Cerebellar cortex (tissue), 1 donor: ENCODE data around the gene RGS9BP.
"Not testable (repeated sequence)": the region's sequence is repeated elsewhere in the genome, so short reads cannot be mapped to it uniquely, and the experiment has no call there.

Source experiments
- DNase-seq: peaks from one replicate; pipeline ENCODE4 v3.0.0-alpha.2; 2015; ENCODE audit warnings: low spot score

Gene RGS9BP

GRCh38 chr19:32671883-32672593 lies 3.6 kb upstream of the RGS9BP start:
- DNase-seq = no peak

DNA sequence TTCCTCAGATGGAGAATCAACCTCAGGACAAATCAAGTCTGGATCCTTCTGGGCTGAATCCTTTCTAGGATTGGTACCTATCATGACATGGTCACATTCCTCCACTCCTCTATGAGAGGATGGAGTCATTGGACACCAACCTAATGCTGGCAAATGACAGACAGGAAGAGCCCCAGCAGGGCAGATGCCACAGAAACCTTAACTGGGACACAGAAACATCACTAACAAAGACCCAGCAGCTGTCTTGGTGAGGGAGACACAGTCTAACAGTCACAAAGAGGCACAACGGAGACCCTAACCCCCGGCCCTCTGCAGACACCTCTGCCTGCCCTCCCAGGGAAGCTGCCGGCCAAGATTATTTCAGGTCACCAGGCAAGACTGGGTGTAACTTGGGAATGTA lies 2.8 kb upstream of the RGS9BP start:
- DNase-seq = no peak

DNA sequence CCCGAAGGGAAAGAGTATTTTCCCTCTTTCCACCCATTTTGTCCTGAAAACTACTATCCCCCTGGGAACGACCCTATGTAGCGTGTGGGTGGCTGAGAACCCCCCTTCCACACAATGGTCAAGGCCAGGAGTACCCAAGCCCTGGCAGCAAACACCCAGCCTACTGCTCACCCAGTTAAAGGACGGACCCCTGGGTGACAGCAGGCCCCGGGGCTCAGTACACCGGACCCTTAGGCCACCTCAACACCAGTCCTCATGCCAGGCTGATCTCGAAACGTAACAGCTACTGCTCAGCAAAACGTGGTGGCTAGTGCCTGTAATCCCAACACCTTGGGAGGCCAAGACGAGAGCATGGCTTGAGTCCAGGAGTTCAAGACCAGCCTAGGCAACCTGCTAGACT lies 2.1 kb upstream of the RGS9BP start:
- no peak for DNase-seq

- no peak for DNase-seq
Measured at GRCh38 chr19:32674153-32674930, 1.3 kb upstream of the RGS9BP start.

DNA sequence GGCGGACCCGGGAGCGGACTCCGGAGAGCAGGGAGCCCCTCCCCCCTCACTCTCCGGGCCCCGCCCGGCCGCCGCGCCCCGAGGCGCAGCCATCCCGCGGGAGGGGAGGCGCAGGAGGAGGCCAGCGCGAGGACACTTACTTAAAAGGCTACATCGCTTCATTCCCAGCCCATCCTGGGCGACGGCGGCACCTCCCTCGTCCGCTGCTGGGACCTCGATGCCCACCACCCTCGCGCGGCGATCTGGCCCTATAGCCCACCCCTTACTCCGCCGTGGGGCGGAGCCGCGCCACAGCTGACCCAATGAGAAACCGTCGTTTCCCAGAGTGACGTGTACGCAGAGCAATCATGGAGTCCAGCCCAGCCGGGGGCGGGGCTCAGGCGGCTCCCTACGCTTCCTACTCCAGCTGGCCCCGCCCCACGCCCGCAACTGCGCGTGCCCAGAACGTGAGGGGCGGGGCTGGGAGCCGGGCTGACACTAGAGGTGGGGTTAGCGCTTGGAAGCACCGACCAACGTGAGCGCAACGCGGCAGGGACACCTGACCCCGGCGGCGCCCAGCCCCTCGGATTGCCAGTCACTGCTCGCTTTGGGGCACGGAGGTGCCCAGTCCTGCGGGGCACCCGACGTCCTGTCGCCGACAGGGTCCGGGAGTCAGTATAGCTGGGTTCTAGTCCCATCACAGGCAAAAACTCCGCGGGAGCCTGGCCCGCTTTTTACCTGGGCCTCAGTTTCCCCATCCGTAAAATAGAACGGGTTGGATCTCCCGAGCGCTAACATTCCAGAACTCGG lies 523 bp upstream of the RGS9BP start, which contains the start of gene ANKRD27:
Gene ANKRD27 (minus strand): TSS at position 250 of the 789 bp plus-strand sequence. CDS start 16,165 bp downstream, outside the sequence.
- peak; percentile 99 for DNase-seq

DNA sequence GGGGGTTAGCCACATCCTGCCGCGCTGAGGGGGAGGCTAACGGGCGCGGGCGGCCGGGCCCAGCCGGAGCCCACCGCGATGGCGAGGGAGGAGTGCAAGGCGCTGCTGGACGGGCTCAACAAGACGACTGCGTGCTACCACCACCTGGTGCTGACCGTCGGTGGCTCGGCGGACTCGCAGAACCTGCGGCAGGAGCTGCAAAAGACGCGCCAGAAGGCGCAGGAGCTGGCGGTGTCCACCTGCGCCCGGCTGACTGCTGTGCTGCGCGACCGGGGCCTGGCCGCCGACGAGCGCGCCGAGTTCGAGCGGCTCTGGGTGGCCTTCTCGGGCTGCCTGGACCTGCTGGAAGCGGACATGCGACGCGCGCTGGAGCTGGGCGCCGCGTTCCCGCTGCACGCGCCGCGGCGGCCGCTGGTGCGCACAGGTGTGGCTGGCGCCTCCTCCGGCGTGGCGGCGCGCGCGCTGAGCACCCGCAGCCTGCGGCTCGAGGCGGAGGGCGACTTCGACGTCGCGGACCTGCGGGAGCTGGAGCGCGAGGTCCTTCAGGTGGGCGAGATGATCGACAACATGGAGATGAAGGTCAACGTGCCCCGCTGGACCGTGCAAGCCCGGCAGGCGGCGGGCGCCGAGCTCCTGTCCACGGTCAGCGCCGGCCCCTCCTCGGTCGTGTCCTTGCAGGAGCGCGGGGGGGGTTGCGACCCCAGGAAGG lies 692 bp downstream of the RGS9BP start:
- no peak for DNase-seq

- DNase-seq = no peak
Measured at GRCh38 chr19:32676895-32677359, 1.3 kb downstream of the RGS9BP start.

- DNase-seq = peak; percentile 64
Measured at GRCh38 chr19:32677657-32678056, 2.0 kb downstream of the RGS9BP start.

- DNase-seq = no peak
Measured at GRCh38 chr19:32680986-32681385, 5.3 kb downstream of the RGS9BP start.

- no peak for DNase-seq
Measured at GRCh38 chr19:32682317-32682716, 6.7 kb downstream of the RGS9BP start.

GRCh38 chr19:32686847-32687475 lies 11.3 kb downstream of the RGS9BP start:
- no peak for DNase-seq

DNA sequence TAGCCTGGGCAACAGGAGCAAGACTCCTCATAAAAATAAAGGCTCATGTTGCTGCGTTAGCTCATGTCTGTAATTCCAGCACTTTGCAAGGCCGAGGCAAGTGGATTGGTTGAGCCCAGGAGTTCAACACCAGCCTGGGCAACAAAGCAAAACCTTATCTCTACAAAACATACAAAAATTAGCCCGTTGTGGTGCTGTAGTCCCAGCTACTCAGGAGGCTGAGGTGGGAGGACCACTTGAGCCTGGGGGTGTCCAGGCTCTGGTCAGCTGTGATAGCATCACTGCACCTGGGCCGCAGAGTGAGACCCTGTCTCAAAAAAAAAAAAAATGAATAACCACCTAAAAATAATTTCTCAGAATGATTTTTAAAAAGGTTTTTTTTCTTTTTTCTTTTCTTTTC lies 12.0 kb downstream of the RGS9BP start:
- DNase-seq = no peak

- DNase-seq = no peak
Measured at GRCh38 chr19:32688311-32688710, 12.7 kb downstream of the RGS9BP start.

- DNase-seq = peak; percentile 75
Measured at GRCh38 chr19:32691291-32691951, 15.8 kb downstream of the RGS9BP start, which contains the start of gene NUDT19. Gene NUDT19, plus strand, starts transcription at chr19:32691821. Its CDS starts 140 bp downstream, at chr19:32691961.

- peak; percentile 47 for DNase-seq
Measured at GRCh38 chr19:32691952-32692726, 16.5 kb downstream of the RGS9BP start.

- DNase-seq = no peak
Measured at GRCh38 chr19:32692727-32693061, 17.0 kb downstream of the RGS9BP start.

DNA sequence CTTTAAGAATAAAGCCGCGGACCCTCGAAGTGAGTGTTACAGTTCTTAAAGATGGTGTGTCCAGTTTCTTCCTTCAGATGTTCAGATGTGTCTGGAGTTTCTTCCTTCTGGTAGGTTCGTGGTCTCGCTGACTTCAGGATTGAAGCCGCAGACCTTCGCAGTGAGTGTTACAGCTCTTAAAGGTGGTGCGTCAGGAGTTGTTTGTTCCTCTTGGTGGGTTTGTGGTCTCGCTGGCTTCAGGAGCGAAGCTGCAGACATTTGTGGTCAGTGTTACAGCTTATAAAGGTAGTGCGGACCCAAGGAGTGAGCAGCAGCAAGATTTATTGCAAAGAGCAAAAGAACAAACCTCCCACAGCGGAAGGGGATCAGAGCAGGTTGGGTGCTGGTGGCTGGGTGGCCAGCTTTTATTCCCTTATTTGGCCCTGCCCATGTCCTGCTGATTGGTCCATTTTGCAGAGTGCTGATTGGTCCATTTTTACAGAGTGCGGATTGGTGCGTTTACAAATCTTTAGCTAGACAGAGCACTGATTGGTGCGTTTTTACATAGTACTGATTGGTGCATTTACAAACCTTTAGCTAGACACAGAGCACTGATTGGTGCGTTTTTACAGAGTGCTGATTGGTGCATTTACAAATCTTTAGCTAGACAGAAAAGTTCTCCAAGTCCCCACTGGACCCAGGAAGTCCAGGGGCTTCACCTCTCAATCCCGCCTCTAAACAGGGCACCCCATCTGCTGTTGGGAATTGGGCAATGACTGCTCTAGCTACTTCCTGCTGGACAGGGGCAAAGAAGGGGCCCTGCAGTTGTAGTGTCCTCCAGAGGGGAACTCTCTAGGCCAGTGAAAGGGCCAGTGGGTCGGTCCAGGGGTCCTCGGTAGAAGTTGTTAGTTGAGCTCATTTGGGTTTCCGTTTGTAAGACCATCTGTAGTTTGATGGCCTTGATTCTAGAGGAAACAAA lies 17.8 kb downstream of the RGS9BP start:
- DNase-seq = not testable (repeated sequence)

- not testable (repeated sequence) for DNase-seq
Measured at GRCh38 chr19:32694316-32694715, 18.7 kb downstream of the RGS9BP start.

- DNase-seq = not testable (repeated sequence)
Measured at GRCh38 chr19:32694851-32695250, 19.2 kb downstream of the RGS9BP start.
